Measurements from ENCODE around the gene ID4. TPM values are rescaled to one million over a fixed set of nuclear protein-coding genes. Genes with fewer than 3 reads are reported as not detected.

ID4 gene
- total RNA-seq, 3 donors from 2014 or later (not counting 1 experiment from before 2014, with no cell fraction given), result not detected

GRCh38 chr6:19837511-19838441 is 606 bp downstream of the ID4 start:
- 6% methylated on average over 122 of the region's 122 CpGs for WGBS (ENCODE audit: insufficient coverage)
- intact Hi-C loops (cut with micrococcal nuclease), result no loop called here

DNA sequence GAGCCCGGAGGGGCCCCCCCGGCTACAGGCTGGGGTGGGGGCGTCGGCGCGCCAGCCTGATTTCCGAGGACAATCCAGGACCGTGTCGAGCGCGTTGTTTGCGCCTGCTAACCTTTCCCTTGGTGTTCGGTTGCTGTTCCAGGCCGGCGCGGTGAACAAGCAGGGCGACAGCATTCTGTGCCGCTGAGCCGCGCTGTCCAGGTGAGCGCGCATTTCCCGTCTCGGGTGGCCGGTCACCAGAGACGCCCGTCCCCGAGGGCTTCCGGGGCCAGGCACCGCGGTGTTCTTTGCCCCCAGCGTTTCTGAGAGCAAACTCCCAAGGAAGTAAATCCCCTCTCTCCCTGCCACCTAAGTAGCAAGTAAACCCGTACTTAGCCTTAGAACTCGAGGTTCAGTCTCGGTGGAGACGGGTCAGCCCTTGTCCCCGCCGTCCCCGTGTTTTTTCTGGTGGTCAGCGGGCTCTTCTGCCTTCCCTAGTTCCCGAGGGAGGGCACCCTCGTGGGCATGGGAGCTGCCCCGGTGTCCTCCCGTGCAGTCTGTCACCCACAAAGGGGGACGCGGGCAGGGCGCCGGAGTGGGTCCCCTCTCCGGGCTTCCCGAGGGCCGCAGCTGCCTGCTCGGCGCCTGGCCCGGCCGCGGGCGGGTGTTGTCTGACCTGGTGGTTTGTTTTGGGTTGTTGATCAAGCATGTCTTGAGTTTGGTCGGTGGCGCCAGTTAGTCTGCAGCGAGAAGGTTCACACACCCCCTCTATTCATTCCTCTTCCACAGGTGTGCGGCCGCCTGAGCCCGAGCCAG is 1.5 kb downstream of the ID4 start:
- H3K36me3 ChIP-seq (ENCODE audit: control insufficient read depth, insufficient read depth, low read length), result no peaks in the 10 kb centered on the region
- no peak overlapping the region for H3K27ac ChIP-seq (ENCODE audit: low read length)
- H3K4me1 Mint-ChIP-seq, result peaks cover 0 to 4% of the 10 kb centered on the region in 2 donors
- intact Hi-C loops (cut with micrococcal nuclease), result no loop called here
- peaks cover 12% of the 10 kb centered on the region for H3K4me1 ChIP-seq (ENCODE audit: control insufficient read depth, insufficient read depth, low read length)
- no peaks in the 10 kb centered on the region for H3K9me3 ChIP-seq (ENCODE audit: control insufficient read depth, insufficient read depth, low read length)
- 2% methylated on average over 52 of the region's 63 CpGs for WGBS (ENCODE audit: insufficient coverage)
- no peaks in the 10 kb centered on the region for H3K9me3 Mint-ChIP-seq
- no peaks in the 10 kb centered on the region for H3K36me3 Mint-ChIP-seq
- no peak overlapping the region for H3K4me3 Mint-ChIP-seq
- TF ChIP-seq CTCF (IDR thresholded peaks at IDR 0.05), result no peak
- peaks cover 48% of the 10 kb centered on the region for H3K27me3 ChIP-seq (ENCODE audit: control insufficient read depth, insufficient read depth, low read length)
- no peak overlapping the region for H3K27ac Mint-ChIP-seq
- no peak for DNase-seq
- peaks cover 34 to 66% of the 10 kb centered on the region in 2 donors for H3K27me3 Mint-ChIP-seq (ENCODE audit: low read depth in 2 of 2)
- H3K4me3 ChIP-seq (ENCODE audit: low read length), result no peak overlapping the region
- no peak for ATAC-seq

More at GRCh38 chr6:19837511-19838441, 606 bp downstream of the ID4 start:
- Mint-ChIP-seq H3K4me1 (peaks cover 0 to 4% of the 10 kb centered on the region in 2 donors), H3K27ac (no peak overlapping the region), H3K9me3 (no peaks in the 10 kb centered on the region), H3K4me3 (peak overlapping the region; percentile 58), H3K36me3 (no peaks in the 10 kb centered on the region), H3K27me3 (ENCODE audit: low read depth in 2 of 2) (peaks cover 34 to 65% of the 10 kb centered on the region in 2 donors)
- ATAC-seq (peak in 1 of 3 donors; percentile 12), DNase-seq (no peak)
- H3K27ac ChIP-seq (ENCODE audit: low read length), result no peak overlapping the region
- peaks cover 46% of the 10 kb centered on the region for H3K27me3 ChIP-seq (ENCODE audit: control insufficient read depth, insufficient read depth, low read length)
- H3K36me3 ChIP-seq (ENCODE audit: control insufficient read depth, insufficient read depth, low read length), result no peaks in the 10 kb centered on the region
- H3K4me1 ChIP-seq (ENCODE audit: control insufficient read depth, insufficient read depth, low read length), result peaks cover 12% of the 10 kb centered on the region
- H3K9me3 ChIP-seq (ENCODE audit: control insufficient read depth, insufficient read depth, low read length), result no peaks in the 10 kb centered on the region
- H3K4me3 ChIP-seq (ENCODE audit: low read length), result no peak overlapping the region
- no peak for TF ChIP-seq CTCF (IDR thresholded peaks at IDR 0.05)

GRCh38 chr6:19839237-19839546 is 2.0 kb downstream of the ID4 start:
- no peak for ATAC-seq

More at GRCh38 chr6:19839237-19839546, 2.0 kb downstream of the ID4 start:
- DNase-seq, result no peak
- no peak overlapping the region for H3K27ac Mint-ChIP-seq
- TF ChIP-seq CTCF (IDR thresholded peaks at IDR 0.05), result no peak
- H3K4me1 Mint-ChIP-seq, result peaks cover 0 to 4% of the 10 kb centered on the region in 2 donors
- intact Hi-C loops (cut with micrococcal nuclease), result no loop called here
- Histone ChIP-seq H3K27me3 (ENCODE audit: control insufficient read depth, insufficient read depth, low read length) (peaks cover 49% of the 10 kb centered on the region), H3K9me3 (ENCODE audit: control insufficient read depth, insufficient read depth, low read length) (no peaks in the 10 kb centered on the region), H3K36me3 (ENCODE audit: control insufficient read depth, insufficient read depth, low read length) (no peaks in the 10 kb centered on the region), H3K4me1 (ENCODE audit: control insufficient read depth, insufficient read depth, low read length) (peaks cover 12% of the 10 kb centered on the region), H3K27ac (ENCODE audit: low read length) (no peak overlapping the region), H3K4me3 (ENCODE audit: low read length) (no peak overlapping the region)
- 13% methylated on average over 2 of the region's 7 CpGs for WGBS (ENCODE audit: insufficient coverage)
- no peak overlapping the region for H3K4me3 Mint-ChIP-seq
- H3K36me3 Mint-ChIP-seq, result no peaks in the 10 kb centered on the region
- peaks cover 31 to 66% of the 10 kb centered on the region in 2 donors for H3K27me3 Mint-ChIP-seq (ENCODE audit: low read depth in 2 of 2)
- H3K9me3 Mint-ChIP-seq, result no peaks in the 10 kb centered on the region

Measured in natural killer cell (primary cell).